ENCODE measurements around the gene PLEKHJ1. TPM values are rescaled to one million over a fixed set of nuclear protein-coding genes. Genes with fewer than 3 reads are reported as not detected.
A peak's percentile ranks its signal among the peaks of the same experiment; 100 is the strongest.

Gene PLEKHJ1
- total and polyA plus RNA-seq, 2 of the 13 experiments (the other 11 are each of a cell fraction or from before 2014, with no cell fraction given), result 70.5 to 130 TPM

DNA sequence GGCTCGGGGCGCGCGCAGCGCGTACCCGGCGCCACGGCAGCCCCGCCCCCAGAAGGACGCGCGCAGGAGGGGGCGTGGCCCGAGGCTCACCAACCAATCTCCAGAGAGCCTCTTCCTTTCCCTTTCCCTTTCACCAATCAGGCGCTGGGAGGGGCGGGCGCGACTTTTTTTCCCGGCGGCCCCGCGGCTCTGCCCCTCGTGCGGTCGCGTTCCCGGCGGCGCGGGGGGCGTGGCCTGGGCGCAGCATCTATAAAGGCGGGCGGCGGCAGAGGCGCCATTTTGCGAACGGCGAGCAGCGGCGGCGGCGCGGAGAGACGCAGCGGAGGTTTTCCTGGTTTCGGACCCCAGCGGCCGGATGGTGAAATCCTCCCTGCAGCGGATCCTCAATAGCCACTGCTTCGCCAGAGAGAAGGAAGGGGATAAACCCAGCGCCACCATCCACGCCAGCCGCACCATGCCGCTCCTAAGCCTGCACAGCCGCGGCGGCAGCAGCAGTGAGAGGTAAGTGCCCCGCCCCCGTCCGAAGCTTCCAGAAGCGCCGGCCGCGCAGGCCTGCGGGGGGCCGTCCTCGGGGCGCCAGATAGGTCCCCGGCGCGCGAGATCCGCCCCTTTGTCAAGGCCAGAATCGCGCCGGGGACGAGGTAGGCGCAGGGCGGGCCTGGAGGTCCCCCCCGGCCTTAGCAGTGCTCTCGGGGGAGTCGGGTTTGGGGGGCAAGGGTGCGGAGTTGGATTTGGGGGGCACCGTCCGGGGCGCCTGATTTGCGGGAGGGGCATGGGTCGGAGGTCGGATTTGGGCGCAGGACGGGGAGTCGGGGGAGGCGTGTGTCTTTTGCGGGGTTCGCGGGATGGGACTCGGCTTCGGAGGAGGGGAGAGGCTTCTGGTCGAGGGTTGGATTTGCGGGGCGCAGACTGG, 33.4 kb upstream of the PLEKHJ1 start (continued):
- TF ChIP-seq, protein P1, sequence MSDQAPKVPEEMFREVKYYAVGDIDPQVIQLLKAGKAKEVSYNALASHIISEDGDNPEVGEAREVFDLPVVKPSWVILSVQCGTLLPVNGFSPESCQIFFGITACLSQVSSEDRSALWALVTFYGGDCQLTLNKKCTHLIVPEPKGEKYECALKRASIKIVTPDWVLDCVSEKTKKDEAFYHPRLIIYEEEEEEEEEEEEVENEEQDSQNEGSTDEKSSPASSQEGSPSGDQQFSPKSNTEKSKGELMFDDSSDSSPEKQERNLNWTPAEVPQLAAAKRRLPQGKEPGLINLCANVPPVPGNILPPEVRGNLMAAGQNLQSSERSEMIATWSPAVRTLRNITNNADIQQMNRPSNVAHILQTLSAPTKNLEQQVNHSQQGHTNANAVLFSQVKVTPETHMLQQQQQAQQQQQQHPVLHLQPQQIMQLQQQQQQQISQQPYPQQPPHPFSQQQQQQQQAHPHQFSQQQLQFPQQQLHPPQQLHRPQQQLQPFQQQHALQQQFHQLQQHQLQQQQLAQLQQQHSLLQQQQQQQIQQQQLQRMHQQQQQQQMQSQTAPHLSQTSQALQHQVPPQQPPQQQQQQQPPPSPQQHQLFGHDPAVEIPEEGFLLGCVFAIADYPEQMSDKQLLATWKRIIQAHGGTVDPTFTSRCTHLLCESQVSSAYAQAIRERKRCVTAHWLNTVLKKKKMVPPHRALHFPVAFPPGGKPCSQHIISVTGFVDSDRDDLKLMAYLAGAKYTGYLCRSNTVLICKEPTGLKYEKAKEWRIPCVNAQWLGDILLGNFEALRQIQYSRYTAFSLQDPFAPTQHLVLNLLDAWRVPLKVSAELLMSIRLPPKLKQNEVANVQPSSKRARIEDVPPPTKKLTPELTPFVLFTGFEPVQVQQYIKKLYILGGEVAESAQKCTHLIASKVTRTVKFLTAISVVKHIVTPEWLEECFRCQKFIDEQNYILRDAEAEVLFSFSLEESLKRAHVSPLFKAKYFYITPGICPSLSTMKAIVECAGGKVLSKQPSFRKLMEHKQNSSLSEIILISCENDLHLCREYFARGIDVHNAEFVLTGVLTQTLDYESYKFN (CRISPR knock-in tag; conservative IDR thresholded peaks at IDR 0.05), result no peak; the same call in 1 of the 2 replicates
- TF ChIP-seq PLRG1 (conservative IDR thresholded peaks at IDR 0.05) (no peak), NCOR1 (IDR thresholded peaks at IDR 0.05; ENCODE audit: borderline replicate concordance, low read length) (no peak), RBFOX2 (IDR thresholded peaks at IDR 0.05; ENCODE audit: low read depth, low read length) (peak; percentile 100), ZNF652 (CRISPR knock-in tag; IDR thresholded peaks at IDR 0.05; ENCODE audit: borderline replicate concordance, low read depth) (no peak), ZNF225 (CRISPR knock-in tag; IDR thresholded peaks at IDR 0.05) (peak; percentile 87; the same call in 1 of the 2 replicates), ZBTB20 (CRISPR knock-in tag; IDR thresholded peaks at IDR 0.05; ENCODE audit: borderline replicate concordance, low read depth) (peak; percentile 52; the same call in 1 of the 2 replicates), IRX3 (CRISPR knock-in tag; IDR thresholded peaks at IDR 0.05; ENCODE audit: borderline replicate concordance, low read depth) (peak; percentile 84; the same call in 1 of the 2 replicates), ERF (CRISPR knock-in tag; IDR thresholded peaks at IDR 0.05) (peak; percentile 91), ZFP37 (CRISPR knock-in tag; IDR thresholded peaks at IDR 0.05; ENCODE audit: borderline replicate concordance) (no peak), CHD4 (IDR thresholded peaks at IDR 0.05; ENCODE audit: borderline replicate concordance, low read length) (no peak), ZNF205 (CRISPR knock-in tag; IDR thresholded peaks at IDR 0.05) (0 out of 2 replicates have a peak, but pooled peaks have one; percentile 43), NONO (IDR thresholded peaks at IDR 0.05) (no peak), NONO (CRISPR knock-in tag; conservative IDR thresholded peaks at IDR 0.05) (peak; percentile 87), ZBTB42 (CRISPR knock-in tag; IDR thresholded peaks at IDR 0.05) (no peak)
- TF ChIP-seq, protein P2, sequence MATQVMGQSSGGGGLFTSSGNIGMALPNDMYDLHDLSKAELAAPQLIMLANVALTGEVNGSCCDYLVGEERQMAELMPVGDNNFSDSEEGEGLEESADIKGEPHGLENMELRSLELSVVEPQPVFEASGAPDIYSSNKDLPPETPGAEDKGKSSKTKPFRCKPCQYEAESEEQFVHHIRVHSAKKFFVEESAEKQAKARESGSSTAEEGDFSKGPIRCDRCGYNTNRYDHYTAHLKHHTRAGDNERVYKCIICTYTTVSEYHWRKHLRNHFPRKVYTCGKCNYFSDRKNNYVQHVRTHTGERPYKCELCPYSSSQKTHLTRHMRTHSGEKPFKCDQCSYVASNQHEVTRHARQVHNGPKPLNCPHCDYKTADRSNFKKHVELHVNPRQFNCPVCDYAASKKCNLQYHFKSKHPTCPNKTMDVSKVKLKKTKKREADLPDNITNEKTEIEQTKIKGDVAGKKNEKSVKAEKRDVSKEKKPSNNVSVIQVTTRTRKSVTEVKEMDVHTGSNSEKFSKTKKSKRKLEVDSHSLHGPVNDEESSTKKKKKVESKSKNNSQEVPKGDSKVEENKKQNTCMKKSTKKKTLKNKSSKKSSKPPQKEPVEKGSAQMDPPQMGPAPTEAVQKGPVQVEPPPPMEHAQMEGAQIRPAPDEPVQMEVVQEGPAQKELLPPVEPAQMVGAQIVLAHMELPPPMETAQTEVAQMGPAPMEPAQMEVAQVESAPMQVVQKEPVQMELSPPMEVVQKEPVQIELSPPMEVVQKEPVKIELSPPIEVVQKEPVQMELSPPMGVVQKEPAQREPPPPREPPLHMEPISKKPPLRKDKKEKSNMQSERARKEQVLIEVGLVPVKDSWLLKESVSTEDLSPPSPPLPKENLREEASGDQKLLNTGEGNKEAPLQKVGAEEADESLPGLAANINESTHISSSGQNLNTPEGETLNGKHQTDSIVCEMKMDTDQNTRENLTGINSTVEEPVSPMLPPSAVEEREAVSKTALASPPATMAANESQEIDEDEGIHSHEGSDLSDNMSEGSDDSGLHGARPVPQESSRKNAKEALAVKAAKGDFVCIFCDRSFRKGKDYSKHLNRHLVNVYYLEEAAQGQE (IDR thresholded peaks at IDR 0.05; ENCODE audit: borderline replicate concordance in 1 of 2, low read depth in 1 of 2, low read length in 2 of 2), result peak in 1 of 2 experiments; percentile 55; a peak in 1 of 4 replicates
- TF ChIP-seq, protein P3, sequence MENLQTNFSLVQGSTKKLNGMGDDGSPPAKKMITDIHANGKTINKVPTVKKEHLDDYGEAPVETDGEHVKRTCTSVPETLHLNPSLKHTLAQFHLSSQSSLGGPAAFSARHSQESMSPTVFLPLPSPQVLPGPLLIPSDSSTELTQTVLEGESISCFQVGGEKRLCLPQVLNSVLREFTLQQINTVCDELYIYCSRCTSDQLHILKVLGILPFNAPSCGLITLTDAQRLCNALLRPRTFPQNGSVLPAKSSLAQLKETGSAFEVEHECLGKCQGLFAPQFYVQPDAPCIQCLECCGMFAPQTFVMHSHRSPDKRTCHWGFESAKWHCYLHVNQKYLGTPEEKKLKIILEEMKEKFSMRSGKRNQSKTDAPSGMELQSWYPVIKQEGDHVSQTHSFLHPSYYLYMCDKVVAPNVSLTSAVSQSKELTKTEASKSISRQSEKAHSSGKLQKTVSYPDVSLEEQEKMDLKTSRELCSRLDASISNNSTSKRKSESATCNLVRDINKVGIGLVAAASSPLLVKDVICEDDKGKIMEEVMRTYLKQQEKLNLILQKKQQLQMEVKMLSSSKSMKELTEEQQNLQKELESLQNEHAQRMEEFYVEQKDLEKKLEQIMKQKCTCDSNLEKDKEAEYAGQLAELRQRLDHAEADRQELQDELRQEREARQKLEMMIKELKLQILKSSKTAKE (CRISPR knock-in tag; IDR thresholded peaks at IDR 0.05; ENCODE audit: borderline replicate concordance), result no peak
